GM12891 (cell line): Measurements from ENCODE around the gene VTI1A.

Source experiments
- POLR2A ChIP-seq: IDR thresholded peaks from 2 replicates; pipeline ENCODE4 v1.6.1; 2011; ENCODE audit warnings: low read depth, low read length, control low read depth
- POLR2AphosphoS5 ChIP-seq: IDR thresholded peaks from 2 replicates; pipeline ENCODE4 v1.6.1; 2011; ENCODE audit warnings: low read depth, low read length, control low read depth
- POU2F2 ChIP-seq: IDR thresholded peaks from 2 replicates; pipeline ENCODE4 v1.6.1; 2011; ENCODE audit warnings: low read depth, mild to moderate bottlenecking, control low read depth, low read length, moderate library complexity
- SPI1 ChIP-seq: IDR thresholded peaks from 2 replicates; pipeline ENCODE4 v1.6.1; 2011; ENCODE audit warnings: low read depth, low read length, control low read depth
- TAF1 ChIP-seq: IDR thresholded peaks from 2 replicates; pipeline ENCODE4 v1.6.1; 2011; ENCODE audit warnings: low read depth, low read length, control low read depth

- TF ChIP-seq SPI1 (no peak), POLR2A (no peak), POLR2AphosphoS5 (no peak), TAF1 (no peak), POU2F2 (no peak)
Measured at GRCh38 chr10:112402917-112403316, 44.1 kb upstream of the VTI1A start.
